K562 (cell line): ENCODE measurements around the gene SEMA6B. TPM values are rescaled to one million over a fixed set of nuclear protein-coding genes. Genes with fewer than 3 reads are reported as not detected.
A peak's percentile ranks its signal among the peaks of the same experiment; 100 is the strongest.

Experiments
- ASH1L ChIP-seq: fragments of 450-650 bp; IDR thresholded peaks from 2 replicates; pipeline ENCODE4 v1.6.1; 2018; ENCODE audit warnings: borderline replicate concordance, mild to moderate bottlenecking, low read depth; ENCODE audit not compliant: partially characterized antibody
- CHCHD3 ChIP-seq: fragments of 250-450 bp; sonication (Bioruptor Pico); IDR thresholded peaks from 2 replicates; pipeline ENCODE4 v2.1.2; 2022; ENCODE audit warnings: mild to moderate bottlenecking
- CTCF ChIP-seq, 3 experiments: IDR thresholded peaks in 2 of 3; conservative IDR thresholded peaks in 1 of 3; 2 replicates each; pipeline ENCODE4 v1.5.1; 2011 to 2012; ENCODE audit warnings: low read length in 3 of 3, mild to moderate bottlenecking in 3 of 3, control low read depth in 2 of 3, improper control_type of control experiment in 1 of 3, inconsistent platforms in 1 of 3, low read depth in 1 of 3, mixed read lengths in 1 of 3, moderate library complexity in 1 of 3; ENCODE audit not compliant: insufficient read depth in 2 of 3
- E4F1 ChIP-seq: fragments of 250-450 bp; sonication (Bioruptor Pico); IDR thresholded peaks from 2 replicates; pipeline ENCODE4 v1.5.0; 2021; ENCODE audit warnings: mild to moderate bottlenecking, borderline replicate concordance
- ETV6 ChIP-seq, 3 experiments: fragments of 150-350 bp in 1 of 3; sonication (generic) in 1 of 3; formaldehyde crosslinking in 1 of 3; IDR thresholded peaks; 2 replicates each; pipeline versions ENCODE4 v1.6.1 to v1.8.0; 2014 to 2022; ENCODE audit warnings: borderline replicate concordance in 2 of 3, low read depth in 2 of 3, antibody characterized with exemption in 1 of 3, low read length in 1 of 3, mild to moderate bottlenecking in 1 of 3, missing genetic modification reagents in 1 of 3
- FOXK1 ChIP-seq: sonication (generic); formaldehyde crosslinking; IDR thresholded peaks from 2 replicates; pipeline ENCODE4 v1.8.0; 2022; ENCODE audit warnings: missing genetic modification reagents, mild to moderate bottlenecking, borderline replicate concordance
- FOXK2 ChIP-seq, 2 experiments: fragments of 450-650 bp; IDR thresholded peaks in 1 of 2; conservative IDR thresholded peaks in 1 of 2; 2 replicates each; pipeline ENCODE4 v1.6.1; 2016; ENCODE audit warnings: low read depth in 2 of 2, mild to moderate bottlenecking in 1 of 2
- NCOA1 ChIP-seq: fragments of 450-650 bp; IDR thresholded peaks from 2 replicates; pipeline ENCODE4 v1.6.1; 2016; ENCODE audit warnings: low read depth
- NFIC ChIP-seq: fragments of 450-650 bp; IDR thresholded peaks from 2 replicates; pipeline ENCODE4 v1.6.1; 2017; ENCODE audit warnings: mild to moderate bottlenecking, inconsistent platforms
- POLR2G ChIP-seq: fragments of 200-400 bp; formaldehyde crosslinking; IDR thresholded peaks from 2 replicates; pipeline ENCODE4 v1.6.1; 2017; ENCODE audit warnings: low read depth, mild to moderate bottlenecking, antibody characterized with exemption, low read length, moderate library complexity
- SETDB1 ChIP-seq: IDR thresholded peaks from one replicate; pipeline ENCODE4 v1.6.1; 2012; ENCODE audit warnings: low read length, control low read depth, inconsistent platforms
- SPI1 ChIP-seq: IDR thresholded peaks from 2 replicates; pipeline ENCODE4 v1.6.1; 2011; ENCODE audit warnings: low read depth, low read length, control low read depth, borderline replicate concordance
- TAF15 ChIP-seq: fragments of 200-400 bp; formaldehyde crosslinking; IDR thresholded peaks from 2 replicates; pipeline ENCODE4 v1.6.1; 2017; ENCODE audit warnings: mild to moderate bottlenecking, low read depth, low read length, moderate library complexity
- TEAD1 ChIP-seq, 2 experiments: fragments of 450-650 bp in 1 of 2; sonication (generic) in 1 of 2; formaldehyde crosslinking; IDR thresholded peaks; 2 replicates each; pipeline versions ENCODE4 v1.4.0 to v1.8.0; 2020 to 2022; ENCODE audit warnings: mild to moderate bottlenecking in 2 of 2, missing genetic modification reagents in 1 of 2
- ZNF23 ChIP-seq: fragments of 250-450 bp; sonication (Bioruptor Pico); IDR thresholded peaks from 2 replicates; pipeline ENCODE4 v1.4.0; 2020; ENCODE audit warnings: mild to moderate bottlenecking
- ZNF384 ChIP-seq: IDR thresholded peaks from 2 replicates; pipeline ENCODE4 v1.6.1; 2012; ENCODE audit warnings: low read depth, low read length, improper control_type of control experiment
- ZNF592 ChIP-seq: fragments of 450-650 bp; IDR thresholded peaks from 2 replicates; pipeline ENCODE4 v1.6.1; 2017; ENCODE audit warnings: antibody characterized with exemption, mild to moderate bottlenecking
- polyA plus RNA-seq, 8 experiments: library from polyadenylated mRNA; depleted of rRNA in 4 of 8; stranded (reverse) in 5 of 8; unstranded in 3 of 8; fragments of >200 nt; fragmentation: Nextera tagmentation in 2 of 8; fragmentation: Illumina TruSeq in 1 of 8; extraction: Ambion mirVana in 2 of 8; extraction: Trizol in 1 of 8; gene quantifications; 2 replicates each; pipeline versions ENCODE4 v1.2.1 to v1.2.3, GENCODE V29; 2011 to 2014; ENCODE audit warnings: inconsistent platforms in 1 of 8, missing spikeins in 1 of 8
- total RNA-seq, 7 experiments: library from RNA; depleted of rRNA in 6 of 7; stranded (reverse); fragments of >200 nt in 6 of 7; fragmentation: Illumina TruSeq in 2 of 7; extraction: Trizol in 2 of 7; gene quantifications; 2 replicates each; pipeline versions ENCODE4 v1.2.1 to v1.2.3, GENCODE V29; 2011 to 2021; ENCODE audit warnings: low replicate concordance in 1 of 7

SEMA6B gene
- total and polyA plus RNA-seq, 9 of the 15 experiments (the other 6 are each of a cell fraction or from before 2014, with no cell fraction given), result 0.65 to 4.6 (median 2.5) TPM; not detected in 2

- TF ChIP-seq ETV6 (IDR thresholded peaks at IDR 0.05; ENCODE audit: borderline replicate concordance in 1 of 2, low read depth in 2 of 2, low read length in 1 of 2) (peak; percentile 85 to 91; a peak in 3 of 4 replicates), ETV6 (CRISPR knock-in tag; IDR thresholded peaks at IDR 0.05; ENCODE audit: borderline replicate concordance) (no peak), TEAD1 (CRISPR knock-in tag; IDR thresholded peaks at IDR 0.05) (peak in 1 of 2 experiments; percentile 67; a peak in 1 of 4 replicates), ZNF592 (peak; percentile 47; the same call in 1 of the 2 replicates), ZNF23 (CRISPR knock-in tag) (no peak), SPI1 (peak; percentile 80; the same call in 1 of the 2 replicates), CTCF (IDR thresholded peaks at IDR 0.05 in 2 of 3, conservative IDR thresholded peaks at IDR 0.05 in 1 of 3; ENCODE audit: insufficient read depth in 2 of 3, low read depth in 1 of 3, low read length in 3 of 3) (no peak), SETDB1 (no peak), ASH1L (peak; percentile 45), FOXK1 (no peak), FOXK2 (conservative IDR thresholded peaks at IDR 0.05 in 1 of 2, IDR thresholded peaks at IDR 0.05 in 1 of 2; ENCODE audit: low read depth in 2 of 2) (0 out of 4 replicates have a peak, but pooled peaks have one; percentile 36 to 43), ZNF384 (no peak), CHCHD3 (CRISPR knock-in tag) (no peak), NFIC (peak; percentile 44; the same call in 1 of the 2 replicates), TAF15 (no peak), POLR2G (peak; percentile 52), NCOA1 (no peak; the same call in 1 of the 2 replicates), E4F1 (no peak)
These were observed 19.5 kb downstream of the SEMA6B start, which contains the start of gene LRG1 (continued) for GRCh38 chr19:4539693-4540581.
